ENCODE results near the gene NDUFS4.

GRCh38 chr5:53726121-53726520, 165.7 kb downstream of the NDUFS4 start:
- no peak for TF ChIP-seq CTCF (IDR thresholded peaks at IDR 0.05; ENCODE audit: poor library complexity)
- no peak for TF ChIP-seq EZH2 (IDR thresholded peaks at IDR 0.05; ENCODE audit: borderline replicate concordance)
